GM10266 (cell line): ENCODE results near the gene IL1A.
A peak's percentile ranks its signal among the peaks of the same experiment; 100 is the strongest.

ENCODE experiments used
- DNase-seq: peaks from one replicate; pipeline ENCODE4 v3.0.0; 2012; ENCODE audit errors: extremely low spot score
- TF ChIP-seq, protein P1 (sequence below): IDR thresholded peaks from 2 replicates; pipeline ENCODE4 v1.5.1; 2012; ENCODE audit warnings: mild to moderate bottlenecking, low read depth; ENCODE audit not compliant: control insufficient read depth, insufficient read depth; ENCODE audit errors: missing control alignments

The IL1A gene

DNA sequence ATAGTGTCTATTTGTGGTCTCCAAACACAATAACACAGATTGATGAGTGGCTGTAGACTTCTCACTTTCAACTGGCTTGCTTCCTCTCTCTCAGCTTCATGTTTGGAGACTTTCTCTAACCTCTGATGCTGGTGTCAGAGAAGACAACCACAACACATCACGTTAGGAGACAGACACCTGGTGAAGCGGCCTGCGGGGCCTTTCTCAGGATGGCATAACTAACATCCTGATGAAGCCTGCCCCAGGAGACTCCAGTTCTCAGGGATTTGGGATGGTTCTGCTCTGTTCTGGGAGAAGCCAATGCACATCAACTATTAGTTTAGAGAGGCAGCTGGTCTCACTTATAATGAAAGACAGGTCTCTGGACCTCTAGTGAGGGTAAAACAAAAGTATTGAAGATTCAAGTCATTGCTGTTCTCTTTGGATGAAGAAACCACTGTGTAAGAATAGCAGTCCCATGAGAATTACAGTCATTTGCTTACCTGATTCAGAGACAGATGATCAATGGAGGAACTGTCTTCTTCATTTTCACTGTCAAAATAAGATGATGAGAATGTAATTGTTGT is 2.0 kb downstream of the IL1A start:
- TF ChIP-seq, protein P1, sequence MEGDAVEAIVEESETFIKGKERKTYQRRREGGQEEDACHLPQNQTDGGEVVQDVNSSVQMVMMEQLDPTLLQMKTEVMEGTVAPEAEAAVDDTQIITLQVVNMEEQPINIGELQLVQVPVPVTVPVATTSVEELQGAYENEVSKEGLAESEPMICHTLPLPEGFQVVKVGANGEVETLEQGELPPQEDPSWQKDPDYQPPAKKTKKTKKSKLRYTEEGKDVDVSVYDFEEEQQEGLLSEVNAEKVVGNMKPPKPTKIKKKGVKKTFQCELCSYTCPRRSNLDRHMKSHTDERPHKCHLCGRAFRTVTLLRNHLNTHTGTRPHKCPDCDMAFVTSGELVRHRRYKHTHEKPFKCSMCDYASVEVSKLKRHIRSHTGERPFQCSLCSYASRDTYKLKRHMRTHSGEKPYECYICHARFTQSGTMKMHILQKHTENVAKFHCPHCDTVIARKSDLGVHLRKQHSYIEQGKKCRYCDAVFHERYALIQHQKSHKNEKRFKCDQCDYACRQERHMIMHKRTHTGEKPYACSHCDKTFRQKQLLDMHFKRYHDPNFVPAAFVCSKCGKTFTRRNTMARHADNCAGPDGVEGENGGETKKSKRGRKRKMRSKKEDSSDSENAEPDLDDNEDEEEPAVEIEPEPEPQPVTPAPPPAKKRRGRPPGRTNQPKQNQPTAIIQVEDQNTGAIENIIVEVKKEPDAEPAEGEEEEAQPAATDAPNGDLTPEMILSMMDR, result no peak
- peak; percentile 39 for DNase-seq

DNA sequence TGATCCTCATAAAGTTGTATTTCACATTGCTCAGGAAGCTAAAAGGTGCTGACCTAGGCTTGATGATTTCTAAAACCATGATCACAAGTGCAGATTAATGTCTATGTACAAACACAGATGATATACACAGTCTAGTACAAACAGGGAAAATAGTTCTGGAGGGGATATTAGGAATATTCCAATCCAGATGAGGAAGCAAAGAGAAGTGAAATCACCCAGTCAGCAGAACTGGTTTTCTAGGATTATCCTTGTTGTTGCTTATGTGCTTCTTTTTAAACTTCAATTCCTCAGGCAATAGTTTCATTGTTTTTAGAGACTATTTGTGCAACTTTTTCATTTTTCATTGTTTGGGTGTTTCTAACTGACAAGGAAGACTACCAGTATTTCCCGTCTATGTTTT is 4.7 kb downstream of the IL1A start:
- no peak for DNase-seq
- TF ChIP-seq, protein P1, result no peak

DNA sequence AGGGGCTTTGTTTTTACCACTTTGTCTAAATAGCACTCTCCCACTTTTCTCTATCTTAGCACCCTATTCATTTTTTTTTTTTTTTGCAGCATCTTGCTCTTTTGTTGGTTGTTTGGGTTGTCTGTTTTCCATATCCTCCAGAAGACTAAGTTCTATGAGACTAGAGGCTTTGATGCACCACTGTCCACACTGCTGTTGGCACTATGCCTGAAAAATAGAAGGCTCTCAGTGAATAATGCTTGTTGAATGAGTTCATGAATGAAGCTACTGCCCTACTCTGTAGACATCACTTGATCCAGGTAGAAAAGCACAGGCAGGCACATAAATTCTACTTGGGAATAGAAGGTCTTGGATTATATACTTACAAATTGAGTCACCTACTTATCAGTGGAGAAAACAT is 7.3 kb downstream of the IL1A start:
- DNase-seq, result no peak
- TF ChIP-seq, protein P1, result no peak

DNA sequence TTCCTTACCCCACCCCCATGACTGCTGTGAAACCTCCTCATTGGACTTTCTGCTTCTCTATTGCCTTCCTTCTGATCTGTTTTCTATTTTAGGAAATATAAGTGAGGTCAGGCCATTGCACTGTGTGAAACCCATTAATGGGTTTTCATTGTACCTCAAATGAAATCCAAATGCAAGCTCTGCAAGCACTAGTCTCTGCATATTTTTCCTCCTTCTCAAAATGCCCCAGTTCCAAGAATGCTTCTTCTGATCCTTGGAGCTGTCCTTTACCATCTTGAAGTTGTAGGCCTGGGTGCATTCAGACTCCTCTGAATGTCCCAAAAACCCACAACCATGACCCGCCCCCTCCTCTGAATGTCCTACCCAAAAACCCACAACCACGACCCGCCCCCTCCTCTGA is 8.2 kb downstream of the IL1A start:
- TF ChIP-seq, protein P1, result no peak
- DNase-seq, result no peak

DNA sequence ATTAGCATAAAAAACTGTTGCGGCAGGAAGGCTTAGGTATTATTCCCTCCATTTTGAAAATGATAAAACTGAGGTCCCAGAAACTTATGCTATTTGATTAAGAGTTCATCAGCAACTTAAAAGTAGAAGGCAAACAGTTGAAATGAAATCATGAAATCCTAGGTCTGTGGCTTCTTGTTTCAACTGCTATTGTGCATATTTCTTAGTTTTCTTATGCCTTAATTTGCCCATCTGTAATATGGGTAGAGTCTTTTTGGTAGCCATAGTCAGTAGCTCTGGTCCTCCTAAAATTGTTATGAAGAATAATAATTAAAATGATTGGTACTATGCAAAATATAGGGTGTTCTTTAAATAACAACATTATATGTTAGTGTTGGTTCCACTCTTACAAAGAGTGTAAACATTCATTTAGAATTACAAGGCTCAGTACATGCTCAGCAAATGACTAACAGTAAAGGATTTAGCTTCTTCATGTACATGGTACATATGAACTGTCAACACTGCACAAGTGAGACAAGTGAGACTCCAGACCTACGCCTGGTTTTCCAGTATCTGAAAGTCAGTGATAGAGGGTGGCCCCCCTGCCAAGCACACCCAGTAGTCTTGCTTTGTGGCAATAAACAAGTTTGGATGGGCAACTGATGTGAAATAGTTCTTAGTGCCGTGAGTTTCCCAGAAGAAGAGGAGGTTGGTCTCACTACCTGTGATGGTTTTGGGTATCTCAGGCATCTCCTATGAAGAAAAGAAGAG is 9.6 kb downstream of the IL1A start:
- no peak for DNase-seq
- TF ChIP-seq, protein P1, result no peak

DNA sequence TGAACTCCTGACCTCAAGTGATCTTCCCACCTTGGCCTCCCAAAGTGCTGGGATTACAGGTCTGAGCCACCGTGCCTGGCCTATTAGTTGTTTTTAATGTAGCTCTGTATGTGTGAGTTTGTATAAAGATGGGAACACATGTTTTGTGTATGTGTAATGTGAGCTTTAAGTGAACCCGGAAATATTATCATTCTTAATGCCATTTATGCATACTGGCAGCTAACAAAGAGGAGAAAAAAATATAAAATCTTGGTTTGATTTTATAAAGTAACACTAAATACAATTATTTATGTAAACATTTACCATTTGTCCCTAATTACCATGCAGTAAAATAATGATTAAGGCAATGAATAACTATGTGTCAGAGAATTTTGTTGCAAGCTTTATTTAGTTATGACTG is 10.7 kb downstream of the IL1A start:
- TF ChIP-seq, protein P1, result no peak
- no peak for DNase-seq

DNA sequence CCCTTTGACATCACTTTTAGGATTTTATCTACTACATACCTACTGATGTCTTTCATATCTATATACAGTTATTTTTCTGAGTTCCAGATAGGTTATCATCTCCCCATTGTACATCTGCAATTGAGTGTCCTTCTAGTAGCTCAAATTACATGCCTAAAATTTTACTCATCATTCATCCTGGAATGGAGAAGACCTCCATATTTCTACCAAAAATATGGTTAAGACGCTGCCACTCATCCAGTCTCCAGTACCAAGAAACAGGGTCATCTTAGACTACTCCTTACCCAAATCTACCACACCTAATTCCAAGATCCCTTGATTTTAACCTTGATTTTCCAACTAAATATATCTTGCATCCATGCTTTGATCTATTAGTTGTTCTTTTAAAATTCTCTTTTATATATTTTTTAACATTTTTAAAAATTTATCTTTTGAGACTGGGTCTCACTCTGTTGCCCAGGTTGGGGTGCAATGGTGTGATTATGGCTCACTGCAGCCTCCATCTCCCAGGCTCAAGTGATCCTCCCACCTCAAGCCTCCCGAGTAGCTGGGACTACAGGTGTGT is 11.3 kb downstream of the IL1A start:
- TF ChIP-seq, protein P1, result no peak
- DNase-seq, result no peak
